ENCODE results near the gene CD58.

The CD58 gene

DNA sequence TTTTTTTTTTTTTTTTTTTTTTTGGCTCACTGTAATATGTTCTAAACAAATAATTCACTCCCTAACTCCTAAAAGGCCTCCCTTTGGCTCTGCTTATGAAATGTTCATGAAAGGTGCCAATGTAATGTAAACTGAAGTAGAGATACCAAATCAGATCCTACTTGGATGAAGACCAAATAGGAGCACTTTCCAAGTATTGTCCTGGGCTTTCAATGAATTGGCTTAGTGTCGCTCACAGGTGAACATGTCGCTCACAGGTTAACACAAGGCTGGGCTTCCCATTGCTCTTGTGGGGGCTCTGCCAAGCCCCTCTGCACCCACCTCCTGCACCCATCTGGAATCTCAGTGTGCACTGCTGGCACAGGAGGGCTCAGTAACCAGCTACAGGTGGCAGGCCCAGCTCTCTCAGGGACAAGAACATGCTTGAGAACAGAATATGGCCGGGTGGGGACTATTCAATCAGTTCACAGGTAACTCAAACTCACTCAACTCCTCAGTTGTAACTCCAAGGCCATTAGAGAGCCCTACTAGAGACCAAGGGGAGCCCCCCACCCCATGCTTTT is 10.6 kb upstream of the CD58 start:
- Histone ChIP-seq H3K9ac (ENCODE audit: low read depth, low read length) (no peak overlapping the region), H3K4me1 (ENCODE audit: insufficient read depth, low read length) (no peaks in the 10 kb centered on the region; the same call in 1 of the 2 replicates), H3K36me3 (ENCODE audit: insufficient read depth, low read length) (no peaks in the 10 kb centered on the region; the same call in 1 of the 2 replicates)

GRCh38 chr1:116580446-116581322 is 9.9 kb upstream of the CD58 start:
- Histone ChIP-seq H3K36me3 (ENCODE audit: insufficient read depth, low read length) (no peaks in the 10 kb centered on the region; the same call in 1 of the 2 replicates), H3K4me1 (ENCODE audit: insufficient read depth, low read length) (no peaks in the 10 kb centered on the region; the same call in 1 of the 2 replicates), H3K9ac (ENCODE audit: low read depth, low read length) (no peak overlapping the region), H3K9me3 (ENCODE audit: control insufficient read depth, insufficient read depth, low read length) (no peaks in the 10 kb centered on the region)

More for the DNA sequence above, 10.6 kb upstream of the CD58 start:
- H3K9me3 ChIP-seq (ENCODE audit: control insufficient read depth, insufficient read depth, low read length) = no peaks in the 10 kb centered on the region

- Histone ChIP-seq H3K9me3 (ENCODE audit: control insufficient read depth, insufficient read depth, low read length) (no peaks in the 10 kb centered on the region), H3K9ac (ENCODE audit: low read depth, low read length) (no peak overlapping the region), H3K36me3 (ENCODE audit: insufficient read depth, low read length) (no peaks in the 10 kb centered on the region; the same call in 1 of the 2 replicates)
Measured at GRCh38 chr1:116579259-116579875, 8.5 kb upstream of the CD58 start.

GRCh38 chr1:116578581-116578980 is 7.8 kb upstream of the CD58 start:
- no peak overlapping the region for H3K9ac ChIP-seq (ENCODE audit: low read depth, low read length)
- no peaks in the 10 kb centered on the region; the same call in 1 of the 2 replicates for H3K36me3 ChIP-seq (ENCODE audit: insufficient read depth, low read length)
- no peaks in the 10 kb centered on the region; the same call in 1 of the 2 replicates for H3K4me1 ChIP-seq (ENCODE audit: insufficient read depth, low read length)
- no peaks in the 10 kb centered on the region for H3K9me3 ChIP-seq (ENCODE audit: control insufficient read depth, insufficient read depth, low read length)

More at GRCh38 chr1:116579259-116579875, 8.5 kb upstream of the CD58 start:
- no peaks in the 10 kb centered on the region; the same call in 1 of the 2 replicates for H3K4me1 ChIP-seq (ENCODE audit: insufficient read depth, low read length)

DNA sequence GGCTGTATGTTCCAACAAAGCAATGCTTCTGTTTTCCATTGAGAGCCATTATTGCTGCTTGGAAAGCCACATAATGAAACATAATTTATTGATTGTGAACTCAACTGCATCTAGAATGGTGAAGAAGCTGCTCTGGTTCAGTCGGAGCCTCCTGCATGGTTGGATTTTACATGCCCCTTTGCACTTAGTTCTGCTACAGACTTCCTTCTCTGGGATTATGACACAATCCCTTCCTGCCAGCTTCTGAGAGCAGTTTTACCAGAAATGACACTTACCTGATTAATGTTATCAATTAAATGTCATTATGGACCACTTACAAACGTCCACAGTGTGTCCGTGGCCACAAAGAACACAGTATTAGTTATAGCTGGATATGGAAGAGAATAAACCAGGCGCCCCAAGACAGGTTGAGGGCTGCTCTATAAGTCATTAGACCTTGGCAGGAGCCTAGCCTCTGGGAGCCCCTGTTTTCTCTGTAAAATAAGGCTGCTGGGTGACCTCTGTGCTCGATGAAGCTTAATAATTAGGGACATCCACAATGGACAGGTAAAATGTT is 7.0 kb upstream of the CD58 start:
- Histone ChIP-seq H3K4me1 (ENCODE audit: insufficient read depth, low read length) (peaks cover under 1% of the 10 kb centered on the region; the same call in 1 of the 2 replicates), H3K9ac (ENCODE audit: low read depth, low read length) (no peak overlapping the region), H3K36me3 (ENCODE audit: insufficient read depth, low read length) (no peaks in the 10 kb centered on the region; the same call in 1 of the 2 replicates), H3K9me3 (ENCODE audit: control insufficient read depth, insufficient read depth, low read length) (no peaks in the 10 kb centered on the region)

DNA sequence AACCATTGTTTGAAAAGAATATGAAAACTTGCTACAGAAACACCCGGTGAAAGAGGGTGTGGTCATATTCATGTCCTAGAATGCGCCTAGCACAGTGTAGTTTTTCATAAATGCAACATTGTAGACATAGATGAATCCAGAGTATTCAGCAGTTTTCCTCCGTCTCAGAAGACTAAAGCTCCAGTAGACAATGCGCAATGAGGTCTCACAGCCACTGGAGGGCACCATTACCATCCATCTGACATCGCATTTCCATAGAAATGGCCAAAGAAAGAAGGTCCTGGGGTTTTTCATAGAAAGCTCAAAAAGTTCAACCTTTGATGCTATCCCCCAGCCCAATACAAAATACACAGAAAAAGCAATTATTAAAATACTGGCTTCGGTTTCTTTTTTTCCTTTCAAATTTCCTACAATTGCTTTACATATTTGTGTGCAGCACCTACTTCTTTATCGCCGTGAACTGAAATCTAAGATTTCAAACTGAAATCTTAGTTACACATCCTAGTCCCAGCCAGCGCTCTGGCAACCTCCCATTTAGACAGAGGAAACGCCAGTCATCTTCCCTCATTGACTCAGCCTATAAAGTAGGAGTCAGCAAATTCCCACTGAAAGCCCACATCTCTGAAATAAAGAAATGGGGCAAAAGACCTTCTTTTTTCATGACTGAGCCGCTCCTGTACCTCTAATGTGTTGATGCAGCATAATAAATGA is 3.9 kb upstream of the CD58 start:
- Histone ChIP-seq H3K4me1 (ENCODE audit: insufficient read depth, low read length) (peaks cover 6% of the 10 kb centered on the region; the same call in 1 of the 2 replicates), H3K36me3 (ENCODE audit: insufficient read depth, low read length) (no peaks in the 10 kb centered on the region; the same call in 1 of the 2 replicates), H3K9me3 (ENCODE audit: control insufficient read depth, insufficient read depth, low read length) (no peaks in the 10 kb centered on the region), H3K9ac (ENCODE audit: low read depth, low read length) (no peak overlapping the region)

DNA sequence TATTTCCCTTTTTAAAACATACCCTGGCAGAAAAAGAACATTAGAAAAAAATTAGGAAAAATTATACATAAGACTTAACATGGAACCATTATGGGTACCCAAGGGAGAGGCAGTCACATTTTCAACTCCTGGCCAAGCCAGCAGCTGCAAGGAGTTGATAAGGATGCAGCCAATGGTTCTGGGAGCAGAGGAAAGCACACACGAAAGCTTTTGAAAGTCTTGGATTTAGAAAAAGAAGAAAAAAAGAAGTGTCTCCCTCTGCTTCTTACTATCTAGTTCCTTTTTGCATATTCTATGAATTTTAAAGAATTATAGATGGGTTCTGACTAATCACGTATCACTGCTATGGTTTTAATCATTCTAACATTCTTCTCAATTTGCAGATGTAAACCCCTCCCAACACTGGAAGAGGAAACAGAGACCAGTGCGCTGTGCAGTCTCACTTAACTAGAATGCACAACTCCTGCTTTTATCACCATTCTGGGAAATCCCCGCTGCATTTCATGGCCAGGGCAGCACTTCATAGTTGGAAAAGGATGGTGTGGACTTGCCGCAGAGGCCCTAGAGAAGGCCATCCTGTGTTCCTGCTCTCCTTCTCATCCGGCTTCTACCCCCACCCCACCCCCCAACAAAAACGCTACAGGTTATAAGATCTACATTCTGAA is 2.7 kb upstream of the CD58 start:
- no peaks in the 10 kb centered on the region for H3K9me3 ChIP-seq (ENCODE audit: control insufficient read depth, insufficient read depth, low read length)
- no peak overlapping the region for H3K9ac ChIP-seq (ENCODE audit: low read depth, low read length)
- 0 out of 2 replicates have a peak, but pooled peaks cover 6% of the 10 kb centered on the region for H3K4me1 ChIP-seq (ENCODE audit: insufficient read depth, low read length)
- no peaks in the 10 kb centered on the region for H3K36me3 ChIP-seq (ENCODE audit: insufficient read depth, low read length)

DNA sequence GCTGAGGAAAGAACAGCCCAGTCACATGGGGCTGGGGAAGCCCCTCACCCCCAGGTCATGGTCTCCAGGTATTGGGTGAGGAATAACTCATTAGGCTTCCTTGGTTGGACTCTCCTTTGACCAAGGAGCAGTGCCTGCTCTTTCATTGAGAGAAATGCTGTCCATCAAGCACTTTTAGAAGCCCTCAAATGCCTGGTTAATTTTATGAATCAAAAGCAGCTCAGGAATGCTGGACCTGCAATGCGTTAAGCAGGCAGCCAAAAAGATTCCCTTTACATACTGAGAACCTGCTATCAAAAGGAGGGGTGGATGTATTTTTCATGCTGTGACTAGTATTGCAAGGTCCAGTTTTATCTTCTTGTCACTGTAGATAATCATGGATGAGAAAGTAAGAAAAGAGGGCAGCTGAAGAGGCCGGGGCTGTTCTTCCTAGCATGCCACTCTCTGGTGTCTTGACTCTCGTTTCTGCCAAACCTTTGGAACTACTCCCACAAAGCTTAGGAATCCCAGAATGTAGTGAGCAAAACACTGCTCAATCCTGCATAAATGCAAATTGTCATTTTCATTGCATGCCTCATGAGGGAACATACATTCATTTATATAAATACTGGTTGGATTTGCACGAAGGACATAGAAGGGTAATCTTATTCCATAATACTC is 2.1 kb upstream of the CD58 start:
- no peaks in the 10 kb centered on the region for H3K9me3 ChIP-seq (ENCODE audit: control insufficient read depth, insufficient read depth, low read length)
- H3K9ac ChIP-seq (ENCODE audit: low read depth, low read length) = no peak overlapping the region
- 0 out of 2 replicates have a peak, but pooled peaks cover 6% of the 10 kb centered on the region for H3K4me1 ChIP-seq (ENCODE audit: insufficient read depth, low read length)
- no peaks in the 10 kb centered on the region for H3K36me3 ChIP-seq (ENCODE audit: insufficient read depth, low read length)

DNA sequence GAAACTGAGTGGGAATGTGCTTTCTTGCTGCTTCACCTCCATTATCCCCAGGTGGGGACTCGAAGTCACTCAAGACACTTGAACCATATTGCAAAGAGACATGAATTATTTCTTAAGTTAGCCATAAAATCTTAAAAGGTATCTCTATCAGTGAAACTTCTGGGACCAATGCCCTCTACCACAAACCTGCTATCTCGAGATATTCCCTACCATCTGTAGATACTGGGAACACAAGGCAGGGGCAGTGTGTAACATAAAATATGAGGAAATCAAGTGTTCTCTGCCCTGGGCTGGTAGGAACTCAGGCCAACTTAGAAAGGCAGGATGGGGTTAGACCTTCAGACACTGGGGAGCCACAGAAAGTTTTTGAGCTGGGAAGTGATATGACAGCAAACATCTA is 1.3 kb upstream of the CD58 start:
- Histone ChIP-seq H3K4me1 (ENCODE audit: insufficient read depth, low read length) (0 out of 2 replicates have a peak, but pooled peaks cover 6% of the 10 kb centered on the region), H3K9ac (ENCODE audit: low read depth, low read length) (no peak overlapping the region), H3K9me3 (ENCODE audit: control insufficient read depth, insufficient read depth, low read length) (no peaks in the 10 kb centered on the region), H3K36me3 (ENCODE audit: insufficient read depth, low read length) (no peaks in the 10 kb centered on the region)

DNA sequence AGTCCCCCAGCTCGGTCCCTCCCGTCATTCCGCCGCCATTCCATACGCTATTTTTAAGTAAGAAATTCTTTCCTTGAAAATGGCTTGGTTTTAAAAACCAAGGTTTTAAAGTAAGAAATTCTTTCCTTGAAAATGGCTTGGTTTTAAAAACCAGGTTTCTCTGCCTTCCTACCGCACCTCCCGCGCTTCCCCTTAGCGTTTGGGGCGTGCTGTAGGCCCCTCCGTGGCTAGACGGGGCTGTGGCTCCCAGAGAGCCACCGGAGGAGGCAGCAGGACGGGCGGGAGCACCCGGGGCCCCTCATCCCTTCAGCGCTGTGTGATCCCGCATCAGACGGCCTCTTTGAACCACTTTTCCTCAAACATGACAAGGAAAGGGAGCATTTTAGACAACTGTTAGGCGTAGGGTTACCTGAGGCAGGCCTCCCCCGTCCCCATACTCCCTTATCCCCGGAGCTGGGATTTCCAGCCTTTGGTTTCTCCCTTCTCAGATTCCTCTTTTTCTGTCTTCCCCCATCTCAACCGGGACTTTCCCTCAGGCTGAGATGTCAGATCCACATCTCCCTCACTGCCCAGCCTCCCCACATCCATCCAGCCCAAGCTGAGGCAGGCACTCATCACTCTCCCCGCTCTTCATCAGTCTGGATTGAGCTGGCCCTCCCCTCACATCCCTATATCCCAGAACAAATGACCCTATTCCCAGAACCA is 541 bp upstream of the CD58 start:
- Histone ChIP-seq H3K4me1 (ENCODE audit: insufficient read depth, low read length) (0 out of 2 replicates have a peak, but pooled peaks cover 6% of the 10 kb centered on the region), H3K36me3 (ENCODE audit: insufficient read depth, low read length) (no peaks in the 10 kb centered on the region), H3K9me3 (ENCODE audit: control insufficient read depth, insufficient read depth, low read length) (no peaks in the 10 kb centered on the region), H3K9ac (ENCODE audit: low read depth, low read length) (peak overlapping the region; percentile 87)

- Histone ChIP-seq H3K9me3 (ENCODE audit: control insufficient read depth, insufficient read depth, low read length) (no peaks in the 10 kb centered on the region), H3K4me1 (ENCODE audit: insufficient read depth, low read length) (0 out of 2 replicates have a peak, but pooled peaks cover 6% of the 10 kb centered on the region), H3K9ac (ENCODE audit: low read depth, low read length) (peak overlapping the region; percentile 87; the same call in 1 of the 2 replicates), H3K36me3 (ENCODE audit: insufficient read depth, low read length) (no peaks in the 10 kb centered on the region)
Measured at GRCh38 chr1:116569776-116570357, 959 bp downstream of the CD58 start.

- Histone ChIP-seq H3K4me1 (ENCODE audit: insufficient read depth, low read length) (0 out of 2 replicates have a peak, but pooled peaks cover 6% of the 10 kb centered on the region), H3K9ac (ENCODE audit: low read depth, low read length) (no peak overlapping the region), H3K9me3 (ENCODE audit: control insufficient read depth, insufficient read depth, low read length) (no peaks in the 10 kb centered on the region), H3K36me3 (ENCODE audit: insufficient read depth, low read length) (no peaks in the 10 kb centered on the region)
Measured at GRCh38 chr1:116569381-116569670, 1.5 kb downstream of the CD58 start.
